Activated T-helper 17 cell treated with anti-CD3 and anti-CD28 coated beads, Interleukin-2, amount 50 U/mL, for 72 hours (primary cell): ENCODE data around the gene FAM187B. TPM values are rescaled to one million over a fixed set of nuclear protein-coding genes. Genes with fewer than 3 reads are reported as not detected.
A peak's percentile ranks its signal among the peaks of the same experiment; 100 is the strongest.
"Not testable (repeated sequence)": the region's sequence is repeated elsewhere in the genome, so short reads cannot be mapped to it uniquely, and the experiment has no call there.

ENCODE experiments used
- ATAC-seq: fragments of 150-1000 bp; cut with Tn5 transposase; replicated peaks from 2 replicates; pipeline ENCODE4 v1.10.0; 2021; ENCODE audit warnings: mild to moderate bottlenecking, moderate library complexity
- H3K27ac Mint-ChIP-seq: one replicate; pipeline ENCODE4 v1.8.0; 2022; ENCODE audit warnings: mixed read lengths
- H3K27me3 Mint-ChIP-seq: one replicate; pipeline ENCODE4 v1.8.0; 2022; ENCODE audit warnings: mixed read lengths
- H3K36me3 Mint-ChIP-seq: one replicate; pipeline ENCODE4 v1.8.0; 2022; ENCODE audit warnings: low read depth, mild to moderate bottlenecking, mixed read lengths
- H3K4me1 Mint-ChIP-seq: one replicate; pipeline ENCODE4 v1.8.0; 2022; ENCODE audit warnings: mixed read lengths
- H3K4me3 Mint-ChIP-seq: one replicate; pipeline ENCODE4 v1.8.0; 2022; ENCODE audit warnings: mild to moderate bottlenecking, mixed read lengths
- H3K9me3 Mint-ChIP-seq: one replicate; pipeline ENCODE4 v1.8.0; 2022; ENCODE audit warnings: mixed read lengths
- total RNA-seq, 2 donors: library from RNA; stranded (reverse); gene quantifications; one replicate each; pipeline ENCODE4 v1.2.3, GENCODE V29; 2022

Gene FAM187B
- total RNA-seq, 2 donors from 2014 or later = 0.58 TPM; not detected in 1

GRCh38 chr19:35251456-35251855 is 22.9 kb upstream of the FAM187B start:
- H3K27me3 Mint-ChIP-seq = no peaks in the 10 kb centered on the region
- H3K4me3 Mint-ChIP-seq = peak overlapping the region; percentile 52
- peaks cover 32% of the 10 kb centered on the region for H3K4me1 Mint-ChIP-seq
- H3K27ac Mint-ChIP-seq = no peak overlapping the region
- ATAC-seq = no peak
- peaks cover 63% of the 10 kb centered on the region for H3K36me3 Mint-ChIP-seq
- no peaks in the 10 kb centered on the region for H3K9me3 Mint-ChIP-seq

- peaks cover 27% of the 10 kb centered on the region for H3K4me1 Mint-ChIP-seq
These were observed 21.5 kb upstream of the FAM187B start for GRCh38 chr19:35249848-35250711.

GRCh38 chr19:35249146-35249847 is 20.8 kb upstream of the FAM187B start:
- peaks cover 25% of the 10 kb centered on the region for H3K4me1 Mint-ChIP-seq
- peak overlapping the region; percentile 78 for H3K27ac Mint-ChIP-seq
- no peaks in the 10 kb centered on the region for H3K9me3 Mint-ChIP-seq
- H3K27me3 Mint-ChIP-seq = no peaks in the 10 kb centered on the region
- ATAC-seq = no peak
- peaks cover 47% of the 10 kb centered on the region for H3K36me3 Mint-ChIP-seq
- H3K4me3 Mint-ChIP-seq = peak overlapping the region; percentile 90

More at GRCh38 chr19:35249848-35250711, 21.5 kb upstream of the FAM187B start:
- ATAC-seq = no peak
- no peaks in the 10 kb centered on the region for H3K27me3 Mint-ChIP-seq
- H3K27ac Mint-ChIP-seq = peak overlapping the region; percentile 78
- no peaks in the 10 kb centered on the region for H3K9me3 Mint-ChIP-seq
- peaks cover 55% of the 10 kb centered on the region for H3K36me3 Mint-ChIP-seq
- peak overlapping the region; percentile 90 for H3K4me3 Mint-ChIP-seq

- peaks cover 25% of the 10 kb centered on the region for H3K4me1 Mint-ChIP-seq
- peak within 1 kb of the TSS; percentile 78 for H3K27ac Mint-ChIP-seq
- peak; percentile 87 for ATAC-seq
- H3K4me3 Mint-ChIP-seq = peak within 1 kb of the TSS; percentile 90
- H3K36me3 Mint-ChIP-seq = peaks cover 45% of the 10 kb centered on the region
- H3K9me3 Mint-ChIP-seq = no peaks in the 10 kb centered on the region
- no peaks in the 10 kb centered on the region for H3K27me3 Mint-ChIP-seq
These were observed 20.0 kb upstream of the FAM187B start, which contains the start of gene LSR for GRCh38 chr19:35248310-35249145. LSR (plus strand) TSS chr19:35249002; CDS start chr19:35249023, 21 bp downstream.

GRCh38 chr19:35247526-35248309 is 19.2 kb upstream of the FAM187B start:
- peak; percentile 73 for ATAC-seq
- peak overlapping the region; percentile 78 for H3K27ac Mint-ChIP-seq

GRCh38 chr19:35246466-35247092 is 18.0 kb upstream of the FAM187B start:
- Mint-ChIP-seq H3K4me3 (peak overlapping the region; percentile 90), H3K9me3 (no peaks in the 10 kb centered on the region), H3K36me3 (peaks cover 28% of the 10 kb centered on the region), H3K4me1 (peaks cover 25% of the 10 kb centered on the region), H3K27me3 (no peaks in the 10 kb centered on the region), H3K27ac (peak overlapping the region; percentile 78)
- ATAC-seq = no peak

More at GRCh38 chr19:35247526-35248309, 19.2 kb upstream of the FAM187B start:
- Mint-ChIP-seq H3K36me3 (peaks cover 38% of the 10 kb centered on the region), H3K4me3 (peak overlapping the region; percentile 90), H3K4me1 (peaks cover 25% of the 10 kb centered on the region), H3K9me3 (no peaks in the 10 kb centered on the region), H3K27me3 (no peaks in the 10 kb centered on the region)

GRCh38 chr19:35241417-35241816 is 12.9 kb upstream of the FAM187B start:
- Mint-ChIP-seq H3K9me3 (peaks cover 5% of the 10 kb centered on the region), H3K4me1 (peaks cover 22% of the 10 kb centered on the region), H3K27me3 (no peaks in the 10 kb centered on the region), H3K4me3 (peak overlapping the region; percentile 69), H3K36me3 (no peaks in the 10 kb centered on the region), H3K27ac (no peak overlapping the region)
- no peak for ATAC-seq

- ATAC-seq = peak; percentile 89
- Mint-ChIP-seq H3K4me1 (peaks cover 24% of the 10 kb centered on the region), H3K27ac (peak overlapping the region; percentile 79), H3K9me3 (peaks cover 5% of the 10 kb centered on the region), H3K27me3 (no peaks in the 10 kb centered on the region), H3K36me3 (no peaks in the 10 kb centered on the region), H3K4me3 (peak overlapping the region; percentile 69)
These were observed 11.8 kb upstream of the FAM187B start for GRCh38 chr19:35240327-35240726.

GRCh38 chr19:35239597-35239996 is 11.1 kb upstream of the FAM187B start:
- peak overlapping the region; percentile 79 for H3K27ac Mint-ChIP-seq
- H3K27me3 Mint-ChIP-seq, H3K9me3 Mint-ChIP-seq, H3K36me3 Mint-ChIP-seq, ATAC-seq: not testable (repeated sequence)
- peak overlapping the region; percentile 69 for H3K4me3 Mint-ChIP-seq
- H3K4me1 Mint-ChIP-seq = peaks cover 29% of the 10 kb centered on the region

GRCh38 chr19:35236638-35237400 is 8.3 kb upstream of the FAM187B start:
- H3K27me3 Mint-ChIP-seq = no peaks in the 10 kb centered on the region

GRCh38 chr19:35232912-35233311 is 4.4 kb upstream of the FAM187B start:
- H3K27me3 Mint-ChIP-seq = no peaks in the 10 kb centered on the region
- H3K4me3 Mint-ChIP-seq = no peak overlapping the region
- H3K27ac Mint-ChIP-seq = no peak overlapping the region
- H3K9me3 Mint-ChIP-seq = no peaks in the 10 kb centered on the region
- ATAC-seq = no peak
- peaks cover 15% of the 10 kb centered on the region for H3K4me1 Mint-ChIP-seq
- no peaks in the 10 kb centered on the region for H3K36me3 Mint-ChIP-seq

More at GRCh38 chr19:35236638-35237400, 8.3 kb upstream of the FAM187B start:
- H3K27ac Mint-ChIP-seq = no peak overlapping the region
- peaks cover 5% of the 10 kb centered on the region for H3K9me3 Mint-ChIP-seq
- peak; percentile 27 for ATAC-seq
- no peak overlapping the region for H3K4me3 Mint-ChIP-seq
- H3K4me1 Mint-ChIP-seq = peaks cover 29% of the 10 kb centered on the region
- no peaks in the 10 kb centered on the region for H3K36me3 Mint-ChIP-seq

GRCh38 chr19:35231956-35232645 is 3.6 kb upstream of the FAM187B start:
- H3K4me3 Mint-ChIP-seq = no peak overlapping the region
- H3K9me3 Mint-ChIP-seq = no peaks in the 10 kb centered on the region
- no peaks in the 10 kb centered on the region for H3K36me3 Mint-ChIP-seq
- no peak overlapping the region for H3K27ac Mint-ChIP-seq
- no peak for ATAC-seq
- H3K4me1 Mint-ChIP-seq = peaks cover 15% of the 10 kb centered on the region
- no peaks in the 10 kb centered on the region for H3K27me3 Mint-ChIP-seq
